ENCODE data around the gene ZNF830.

Gene ZNF830

GRCh38 chr17:34990921-34991365, 29.6 kb downstream of the ZNF830 start:
- TF ChIP-seq, protein P1, sequence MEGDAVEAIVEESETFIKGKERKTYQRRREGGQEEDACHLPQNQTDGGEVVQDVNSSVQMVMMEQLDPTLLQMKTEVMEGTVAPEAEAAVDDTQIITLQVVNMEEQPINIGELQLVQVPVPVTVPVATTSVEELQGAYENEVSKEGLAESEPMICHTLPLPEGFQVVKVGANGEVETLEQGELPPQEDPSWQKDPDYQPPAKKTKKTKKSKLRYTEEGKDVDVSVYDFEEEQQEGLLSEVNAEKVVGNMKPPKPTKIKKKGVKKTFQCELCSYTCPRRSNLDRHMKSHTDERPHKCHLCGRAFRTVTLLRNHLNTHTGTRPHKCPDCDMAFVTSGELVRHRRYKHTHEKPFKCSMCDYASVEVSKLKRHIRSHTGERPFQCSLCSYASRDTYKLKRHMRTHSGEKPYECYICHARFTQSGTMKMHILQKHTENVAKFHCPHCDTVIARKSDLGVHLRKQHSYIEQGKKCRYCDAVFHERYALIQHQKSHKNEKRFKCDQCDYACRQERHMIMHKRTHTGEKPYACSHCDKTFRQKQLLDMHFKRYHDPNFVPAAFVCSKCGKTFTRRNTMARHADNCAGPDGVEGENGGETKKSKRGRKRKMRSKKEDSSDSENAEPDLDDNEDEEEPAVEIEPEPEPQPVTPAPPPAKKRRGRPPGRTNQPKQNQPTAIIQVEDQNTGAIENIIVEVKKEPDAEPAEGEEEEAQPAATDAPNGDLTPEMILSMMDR (IDR thresholded peaks at IDR 0.05; ENCODE audit: control insufficient read depth, insufficient read depth, low read depth, low read length, missing control alignments): no peak
- no peak overlapping the region for H3K4me3 ChIP-seq (ENCODE audit: control insufficient read depth, low read depth, low read length)
- no peak for DNase-seq (ENCODE audit: low read depth)

GRCh38 chr17:34991606-34992005, 30.3 kb downstream of the ZNF830 start:
- TF ChIP-seq, protein P1 (IDR thresholded peaks at IDR 0.05; ENCODE audit: control insufficient read depth, insufficient read depth, low read depth, low read length, missing control alignments): no peak
- DNase-seq (ENCODE audit: low read depth): no peak
- H3K4me3 ChIP-seq (ENCODE audit: control insufficient read depth, low read depth, low read length): no peak overlapping the region

GRCh38 chr17:34993031-34993430, 31.7 kb downstream of the ZNF830 start:
- DNase-seq (ENCODE audit: low read depth): no peak

DNA sequence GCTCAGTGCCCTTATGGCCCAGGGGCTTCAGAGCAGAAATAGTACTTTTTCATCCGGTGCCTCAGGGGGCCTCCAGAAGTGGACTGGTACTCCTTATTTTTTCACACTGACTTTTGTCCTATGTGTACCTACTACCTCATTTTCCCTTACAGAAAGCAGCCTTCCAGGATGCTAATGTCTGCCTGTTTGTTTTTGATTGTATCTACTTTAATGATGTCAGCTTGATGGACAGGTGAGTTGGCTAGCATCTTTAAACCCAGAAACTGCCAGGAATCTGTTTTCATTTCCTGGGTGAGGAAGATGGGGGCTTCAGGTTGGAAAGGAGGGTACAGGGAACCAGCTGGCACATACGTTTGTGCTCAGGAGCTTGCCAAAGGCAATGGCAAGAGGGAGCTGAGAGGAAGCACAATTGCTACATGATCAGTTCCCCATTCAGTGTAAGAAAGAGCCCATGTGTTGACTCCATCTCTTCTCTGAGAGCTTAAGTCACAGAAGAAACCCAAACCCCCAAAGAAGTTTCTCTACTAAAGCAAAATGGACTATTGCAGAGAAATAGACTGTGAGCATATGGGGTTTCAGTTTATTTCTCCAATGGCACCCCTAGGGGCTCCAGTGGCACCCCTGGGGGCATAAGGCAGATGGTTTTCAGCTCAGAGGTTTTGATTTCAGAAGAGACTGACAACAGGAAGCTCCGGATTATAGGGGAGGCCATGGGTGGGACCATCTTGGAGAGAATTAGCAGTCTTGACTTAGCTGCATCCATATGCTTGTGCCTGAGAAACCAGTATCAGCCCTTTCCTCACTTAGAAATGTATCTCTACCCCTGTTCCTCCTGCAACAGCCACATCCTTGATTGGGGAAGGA, 35.3 kb downstream of the ZNF830 start:
- no peak overlapping the region for H3K4me3 ChIP-seq (ENCODE audit: control insufficient read depth, low read depth, low read length)
- DNase-seq (ENCODE audit: low read depth): no peak
- TF ChIP-seq, protein P1 (IDR thresholded peaks at IDR 0.05; ENCODE audit: control insufficient read depth, insufficient read depth, low read depth, low read length, missing control alignments): no peak

More at GRCh38 chr17:34993031-34993430, 31.7 kb downstream of the ZNF830 start:
- TF ChIP-seq, protein P1 (IDR thresholded peaks at IDR 0.05; ENCODE audit: control insufficient read depth, insufficient read depth, low read depth, low read length, missing control alignments): no peak
- H3K4me3 ChIP-seq (ENCODE audit: control insufficient read depth, low read depth, low read length): no peak overlapping the region

DNA sequence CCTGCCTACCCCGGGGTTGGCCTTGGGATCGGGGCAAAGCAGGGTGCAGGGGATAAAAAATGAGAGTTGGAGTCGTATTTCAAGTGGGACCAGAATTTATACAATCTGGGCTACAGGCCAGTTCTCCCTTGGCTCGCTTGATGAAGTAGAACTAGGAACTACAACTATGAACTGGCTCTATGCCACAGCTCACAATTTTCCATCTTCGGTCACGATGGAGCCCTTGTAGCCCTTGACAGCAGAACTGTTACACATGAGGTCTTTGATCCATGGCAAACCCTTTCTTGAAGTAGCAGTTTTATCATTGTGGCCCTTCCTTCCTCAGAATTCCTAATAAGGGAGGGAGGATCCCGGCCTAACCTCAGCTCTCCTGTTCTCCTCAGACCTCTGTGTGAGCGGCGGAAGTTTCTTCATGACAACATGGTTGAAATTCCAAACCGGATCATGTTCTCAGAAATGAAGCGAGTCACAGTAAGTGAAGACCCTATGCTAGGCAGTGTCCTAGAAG, 36.1 kb downstream of the ZNF830 start:
- TF ChIP-seq, protein P1 (IDR thresholded peaks at IDR 0.05; ENCODE audit: control insufficient read depth, insufficient read depth, low read depth, low read length, missing control alignments): no peak
- DNase-seq (ENCODE audit: low read depth): no peak
- H3K4me3 ChIP-seq (ENCODE audit: control insufficient read depth, low read depth, low read length): no peak overlapping the region

- H3K4me3 ChIP-seq (ENCODE audit: control insufficient read depth, low read depth, low read length): no peak overlapping the region
- TF ChIP-seq, protein P1 (IDR thresholded peaks at IDR 0.05; ENCODE audit: control insufficient read depth, insufficient read depth, low read depth, low read length, missing control alignments): peak; percentile 95
- DNase-seq (ENCODE audit: low read depth): no peak
Measured at GRCh38 chr17:34998205-34998604, 36.9 kb downstream of the ZNF830 start.
